ENCODE data around the gene SRCIN1. TPM values are rescaled to one million over a fixed set of nuclear protein-coding genes. Genes with fewer than 3 reads are reported as not detected.
"Not testable (repeated sequence)": the region's sequence is repeated elsewhere in the genome, so short reads cannot be mapped to it uniquely, and the experiment has no call there.

The SRCIN1 gene
- total RNA-seq, 1 experiment from 2014 or later = 2.6 TPM

- no peaks in the 10 kb centered on the region for H3K79me2 ChIP-seq (ENCODE audit: low read length)
- H3K9me3 ChIP-seq (ENCODE audit: low read length) = no peaks in the 10 kb centered on the region
- intact Hi-C loops (cut with micrococcal nuclease) = no loop called here
- no peak overlapping the region for H3K27ac ChIP-seq (ENCODE audit: low read length)
- H3K4me3 ChIP-seq (ENCODE audit: low read length) = no peak overlapping the region
- TF ChIP-seq CTCF (conservative IDR thresholded peaks at IDR 0.05; ENCODE audit: low read depth, low read length) (no peak), EZH2phosphoT487 (IDR thresholded peaks at IDR 0.05; ENCODE audit: borderline replicate concordance, low read length) (no peak), EZH2 (IDR thresholded peaks at IDR 0.05; ENCODE audit: low read length, unreplicated experiment) (no peak)
- H3K36me3 ChIP-seq (ENCODE audit: low read depth, low read length) = no peaks in the 10 kb centered on the region
- H3F3A ChIP-seq (ENCODE audit: low read length, unreplicated experiment) = no peaks in the 10 kb centered on the region
- no TSS peak for BruUV-seq (replicated peaks)
- H3K4me2 ChIP-seq (ENCODE audit: low read length) = no peak overlapping the region
- no peak for ATAC-seq
- H4K20me1 ChIP-seq (ENCODE audit: low read length) = no peaks in the 10 kb centered on the region
- ChIA-PET POLR2A (ENCODE audit: unreplicated experiment) (no interaction called here), CTCF (no interaction called here)
- no peak for DNase-seq
- no peak overlapping the region for H2AFZ ChIP-seq (ENCODE audit: low read length)
- H3K9ac ChIP-seq (ENCODE audit: low read length) = no peak overlapping the region
- no peaks in the 10 kb centered on the region for H3K9me2 ChIP-seq (replicated peaks; ENCODE audit: low read length)
- peaks cover 4% of the 10 kb centered on the region; the same call in 1 of the 2 replicates for H3K4me1 ChIP-seq (ENCODE audit: insufficient read depth, low read length)
- no peaks in the 10 kb centered on the region for H3K27me3 ChIP-seq (ENCODE audit: low read length)
Observed at GRCh38 chr17:38507436-38507835, 98.3 kb downstream of the SRCIN1 start.

- POLR2A ChIA-PET (ENCODE audit: unreplicated experiment) = no interaction called here
- no peak overlapping the region for H2AFZ ChIP-seq (ENCODE audit: low read length)
- no peak for ATAC-seq
- no peak overlapping the region for H3K9ac ChIP-seq (ENCODE audit: low read length)
- TF ChIP-seq EZH2 (IDR thresholded peaks at IDR 0.05; ENCODE audit: low read length, unreplicated experiment) (no peak), EZH2phosphoT487 (IDR thresholded peaks at IDR 0.05; ENCODE audit: borderline replicate concordance, low read length) (no peak), CTCF (conservative IDR thresholded peaks at IDR 0.05; ENCODE audit: low read depth, low read length) (no peak)
- H3K9me2 ChIP-seq (replicated peaks; ENCODE audit: low read length) = no peaks in the 10 kb centered on the region
- H3K27ac ChIP-seq (ENCODE audit: low read length) = no peak overlapping the region
- H3K4me3 ChIP-seq (ENCODE audit: low read length) = no peak overlapping the region
- H3K4me2 ChIP-seq (ENCODE audit: low read length) = no peak overlapping the region
- no peaks in the 10 kb centered on the region for H3K27me3 ChIP-seq (ENCODE audit: low read length)
- no peaks in the 10 kb centered on the region for H3K4me1 ChIP-seq (ENCODE audit: insufficient read depth, low read length)
- no peaks in the 10 kb centered on the region for H3F3A ChIP-seq (ENCODE audit: low read length, unreplicated experiment)
- H3K9me3 ChIP-seq (ENCODE audit: low read length) = no peaks in the 10 kb centered on the region
- H4K20me1 ChIP-seq (ENCODE audit: low read length) = no peaks in the 10 kb centered on the region
- DNase-seq = no peak
- no TSS peak for BruUV-seq (replicated peaks)
- H3K36me3 ChIP-seq (ENCODE audit: low read depth, low read length) = no peaks in the 10 kb centered on the region
- H3K79me2 ChIP-seq (ENCODE audit: low read length) = no peaks in the 10 kb centered on the region
- intact Hi-C loops (cut with micrococcal nuclease) = no loop called here
- CTCF ChIA-PET = no interaction called here
Observed at GRCh38 chr17:38504216-38504615, 101.5 kb downstream of the SRCIN1 start.

GRCh38 chr17:38503286-38503913 is 102.4 kb downstream of the SRCIN1 start:
- H3K9me2 ChIP-seq (replicated peaks; ENCODE audit: low read length); CTCF ChIA-PET; intact Hi-C loops (cut with micrococcal nuclease); H3K4me1 ChIP-seq (ENCODE audit: insufficient read depth, low read length); H4K20me1 ChIP-seq (ENCODE audit: low read length); H3K27me3 ChIP-seq (ENCODE audit: low read length); H3K9ac ChIP-seq (ENCODE audit: low read length); BruUV-seq (replicated peaks); H3F3A ChIP-seq (ENCODE audit: low read length, unreplicated experiment); H2AFZ ChIP-seq (ENCODE audit: low read length); DNase-seq; H3K4me3 ChIP-seq (ENCODE audit: low read length); H3K9me3 ChIP-seq (ENCODE audit: low read length); POLR2A ChIA-PET (ENCODE audit: unreplicated experiment); ATAC-seq; H3K79me2 ChIP-seq (ENCODE audit: low read length); H3K4me2 ChIP-seq (ENCODE audit: low read length); H3K27ac ChIP-seq (ENCODE audit: low read length); H3K36me3 ChIP-seq (ENCODE audit: low read depth, low read length): not testable (repeated sequence)

- H3K9me2 ChIP-seq (replicated peaks; ENCODE audit: low read length); ATAC-seq; DNase-seq; H3K79me2 ChIP-seq (ENCODE audit: low read length); H3K27ac ChIP-seq (ENCODE audit: low read length); intact Hi-C loops (cut with micrococcal nuclease); H3K9ac ChIP-seq (ENCODE audit: low read length); CTCF ChIA-PET; H3K4me1 ChIP-seq (ENCODE audit: insufficient read depth, low read length); H4K20me1 ChIP-seq (ENCODE audit: low read length); H3K4me2 ChIP-seq (ENCODE audit: low read length); H3K9me3 ChIP-seq (ENCODE audit: low read length); BruUV-seq (replicated peaks); H3F3A ChIP-seq (ENCODE audit: low read length, unreplicated experiment); H2AFZ ChIP-seq (ENCODE audit: low read length); POLR2A ChIA-PET (ENCODE audit: unreplicated experiment); H3K27me3 ChIP-seq (ENCODE audit: low read length); H3K36me3 ChIP-seq (ENCODE audit: low read depth, low read length); H3K4me3 ChIP-seq (ENCODE audit: low read length): not testable (repeated sequence)
Observed at GRCh38 chr17:38501718-38502117, 104.0 kb downstream of the SRCIN1 start.

- H3K9me3 ChIP-seq (ENCODE audit: low read length); CTCF ChIA-PET; H3K27ac ChIP-seq (ENCODE audit: low read length); H3K36me3 ChIP-seq (ENCODE audit: low read depth, low read length); POLR2A ChIA-PET (ENCODE audit: unreplicated experiment); intact Hi-C loops (cut with micrococcal nuclease); H4K20me1 ChIP-seq (ENCODE audit: low read length); H3K9ac ChIP-seq (ENCODE audit: low read length); H3F3A ChIP-seq (ENCODE audit: low read length, unreplicated experiment); ATAC-seq; H3K79me2 ChIP-seq (ENCODE audit: low read length); H2AFZ ChIP-seq (ENCODE audit: low read length); H3K9me2 ChIP-seq (replicated peaks; ENCODE audit: low read length); DNase-seq; H3K4me2 ChIP-seq (ENCODE audit: low read length); H3K4me3 ChIP-seq (ENCODE audit: low read length); H3K27me3 ChIP-seq (ENCODE audit: low read length); BruUV-seq (replicated peaks); H3K4me1 ChIP-seq (ENCODE audit: insufficient read depth, low read length): not testable (repeated sequence)
Observed at GRCh38 chr17:38499230-38499629, 106.5 kb downstream of the SRCIN1 start.

Data from PC-3 (cell line).